Lung microvascular endothelial cell (primary cell): ENCODE results near the gene HDDC3. TPM values are rescaled to one million over a fixed set of nuclear protein-coding genes. Genes with fewer than 3 reads are reported as not detected.

Experiments used
- DNase-seq, 2 donors: peaks; one replicate each; pipeline versions ENCODE4 v3.0.0 to v3.0.0-alpha.2; 2010; ENCODE audit warnings: low read depth in 2 of 2
- total RNA-seq: library from RNA; depleted of rRNA; stranded (reverse); fragments of >200 nt; gene quantifications from 2 replicates; pipeline ENCODE4 v1.2.1, GENCODE V29; 2014

HDDC3 gene, protein sequence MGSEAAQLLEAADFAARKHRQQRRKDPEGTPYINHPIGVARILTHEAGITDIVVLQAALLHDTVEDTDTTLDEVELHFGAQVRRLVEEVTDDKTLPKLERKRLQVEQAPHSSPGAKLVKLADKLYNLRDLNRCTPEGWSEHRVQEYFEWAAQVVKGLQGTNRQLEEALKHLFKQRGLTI
- 8.1 and 9.2 TPM in 2 replicates for total RNA-seq

DNA sequence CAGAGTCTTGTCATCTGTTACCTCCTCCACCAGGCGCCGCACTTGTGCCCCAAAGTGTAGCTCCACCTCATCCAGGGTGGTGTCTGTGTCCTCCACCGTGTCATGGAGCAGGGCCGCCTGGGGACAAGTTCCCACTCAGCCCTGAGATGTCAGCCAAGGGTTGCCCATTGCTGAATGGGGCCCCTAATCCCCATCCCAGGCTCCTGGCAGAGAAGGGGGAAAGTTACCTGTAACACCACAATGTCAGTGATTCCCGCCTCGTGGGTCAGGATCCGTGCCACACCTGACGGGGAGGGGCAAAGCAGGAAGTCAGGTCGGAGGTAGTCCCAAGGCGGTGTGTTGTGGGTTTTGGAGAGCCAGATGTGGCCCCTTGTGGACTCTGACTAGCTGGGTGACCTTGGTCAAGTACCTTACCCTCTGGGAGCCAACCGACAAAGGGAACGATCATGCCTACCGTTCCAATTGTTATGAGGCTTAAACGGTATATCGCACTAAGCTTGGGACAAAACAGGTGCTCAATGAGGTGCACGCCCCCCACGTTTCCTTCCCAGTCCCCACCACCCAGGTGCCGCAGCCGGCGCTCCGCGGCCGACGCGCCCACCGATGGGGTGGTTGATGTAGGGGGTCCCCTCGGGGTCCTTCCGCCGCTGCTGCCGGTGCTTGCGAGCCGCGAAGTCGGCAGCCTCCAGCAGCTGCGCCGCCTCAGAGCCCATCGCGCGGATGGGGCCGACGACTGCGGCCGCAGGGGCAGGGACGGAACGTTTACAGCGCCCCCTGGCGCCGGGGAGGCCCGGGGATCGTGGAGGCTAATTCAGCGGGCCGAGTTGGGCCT lies at the start of gene HDDC3:
TSS of gene HDDC3 (minus strand) at position 722 of the 832 bp plus-strand sequence. CDS start at position 713, 9 bp downstream.
- peak; percentile 84 to 87 for DNase-seq

DNA sequence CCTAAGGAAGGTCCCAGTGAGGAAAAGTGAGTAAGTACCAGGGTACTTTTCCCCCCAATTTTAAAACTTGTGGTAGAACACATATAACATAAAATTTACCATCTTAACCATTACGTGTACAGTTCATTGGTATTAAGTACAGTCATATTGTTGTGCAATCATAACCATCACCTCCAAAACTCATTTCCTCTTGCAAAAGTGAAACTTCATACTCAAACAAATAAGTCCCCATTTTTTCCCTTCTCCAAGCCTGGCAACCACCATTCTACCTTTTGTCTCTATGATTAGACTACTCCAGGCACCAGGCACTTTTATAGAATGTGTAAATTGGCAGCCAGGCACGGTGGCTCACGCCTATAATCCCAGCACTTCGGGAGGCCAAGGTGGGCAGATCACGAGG lies 49.8 kb upstream of the HDDC3 start:
- peak; percentile 27 to 29 for DNase-seq

DNA sequence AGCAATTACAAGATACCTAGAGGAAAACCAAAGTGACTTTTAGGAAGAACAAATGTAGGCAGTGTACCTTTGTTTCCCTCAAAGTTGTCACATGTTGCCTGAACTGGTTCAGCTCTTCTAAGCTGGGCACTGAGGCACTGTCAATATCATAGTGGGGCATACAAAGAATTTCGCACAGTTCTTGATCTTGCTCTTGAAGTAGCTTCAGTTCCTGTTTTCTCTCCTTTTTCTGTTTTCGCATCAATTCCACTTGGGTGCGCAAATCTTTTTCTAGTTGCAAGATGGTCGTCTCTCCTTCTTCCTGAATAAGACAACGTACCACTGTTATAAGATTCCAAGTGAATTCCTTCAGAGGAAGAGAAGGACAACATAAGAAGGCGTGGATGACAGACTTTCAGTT lies 49.3 kb upstream of the HDDC3 start:
- no peak for DNase-seq

DNA sequence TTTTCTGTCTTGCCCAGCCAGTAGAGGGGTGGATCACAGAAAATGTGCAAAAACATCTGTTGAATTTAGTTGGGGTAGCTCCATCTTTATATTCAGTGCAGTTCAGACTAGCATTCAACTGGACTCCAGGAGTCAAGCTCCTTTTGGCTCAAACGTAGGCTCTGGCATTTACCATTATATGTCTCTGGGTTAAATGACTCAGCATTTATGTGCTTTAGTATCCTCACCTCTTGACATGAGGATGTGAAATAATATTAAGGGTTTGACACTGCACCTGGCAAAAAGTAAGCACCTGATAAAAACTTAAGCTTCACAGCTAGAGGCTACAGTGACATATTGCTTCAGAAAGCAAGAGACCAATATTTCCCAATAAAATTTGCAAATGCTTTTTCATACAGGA lies 47.2 kb upstream of the HDDC3 start:
- DNase-seq, result no peak

DNA sequence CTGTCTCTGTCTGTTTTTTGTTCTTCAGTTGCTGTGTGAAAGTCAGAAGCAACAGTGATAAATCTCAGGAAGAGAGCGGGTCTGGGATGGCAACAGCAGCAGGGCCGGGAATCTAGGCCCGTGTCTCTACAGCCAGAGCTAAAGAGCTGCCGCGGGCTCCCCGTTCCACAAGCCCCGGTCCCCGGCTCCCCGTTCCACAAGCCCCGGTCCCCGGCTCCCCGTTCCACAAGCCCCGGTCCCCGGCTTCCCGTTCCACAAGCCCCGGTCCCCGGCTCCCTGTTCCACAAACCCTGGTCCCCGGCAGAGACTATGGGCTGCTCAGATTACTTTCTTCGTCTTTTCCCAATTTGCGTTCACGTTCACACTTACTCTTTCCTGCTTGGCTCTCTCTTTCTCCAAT lies 41.9 kb upstream of the HDDC3 start:
- no peak for DNase-seq

DNA sequence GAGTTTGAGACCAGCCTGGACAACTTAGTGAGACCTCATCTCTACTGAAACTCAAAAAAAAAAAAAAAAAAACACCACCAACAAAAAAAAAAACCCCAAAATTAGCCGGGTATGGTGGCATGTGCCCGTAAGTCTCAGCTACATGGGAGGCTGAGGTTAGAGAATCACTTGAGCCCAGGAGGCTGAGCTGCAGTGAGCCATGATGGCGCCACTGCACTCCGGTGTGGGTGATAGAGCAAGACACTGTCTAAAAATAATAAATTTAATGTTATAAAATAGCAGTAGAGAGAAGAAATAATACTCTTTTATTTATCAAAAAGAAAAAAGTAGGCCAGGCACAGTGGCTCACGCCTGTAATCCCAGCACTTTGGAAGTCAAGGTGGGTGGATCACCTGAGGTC lies 39.8 kb upstream of the HDDC3 start:
- DNase-seq, result no peak

DNA sequence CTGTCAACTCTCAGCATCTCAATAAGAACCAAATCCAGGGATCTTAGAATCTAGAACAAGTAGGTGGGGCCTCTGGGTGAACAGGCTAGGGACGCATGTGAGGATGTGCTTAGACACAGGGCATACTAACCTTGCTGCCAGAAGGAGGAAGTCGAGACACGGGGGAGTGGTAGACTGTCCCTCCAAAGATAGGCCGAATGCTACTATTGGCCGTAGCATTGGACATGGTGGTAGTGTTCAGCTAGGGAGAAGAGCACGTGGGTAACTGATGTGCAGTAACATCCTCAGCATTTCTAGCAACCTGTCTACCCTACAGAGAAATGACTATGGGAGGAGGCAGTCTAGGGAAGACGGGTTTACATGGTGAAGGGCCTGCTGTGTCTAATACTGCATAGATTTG lies 37.9 kb upstream of the HDDC3 start:
- DNase-seq, result no peak

DNA sequence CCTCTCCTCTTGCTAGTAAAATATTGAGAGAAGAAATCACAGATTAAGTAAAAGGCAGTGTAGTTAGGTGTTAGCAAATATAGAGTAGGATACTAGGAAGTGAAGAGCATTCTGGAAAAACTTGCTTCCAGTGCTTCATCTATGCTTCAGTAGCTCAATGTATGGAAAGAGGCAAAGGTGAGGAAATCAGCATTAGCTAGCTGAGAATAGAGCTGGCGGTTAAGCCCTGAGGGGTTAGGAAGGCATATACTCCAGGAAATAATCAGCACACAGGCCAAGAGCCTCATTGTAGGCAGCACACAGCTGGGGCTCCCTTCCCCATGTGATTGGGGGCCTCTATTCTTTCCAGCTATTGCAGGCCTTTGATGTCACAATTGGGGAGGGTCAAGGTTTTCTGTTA lies 36.1 kb upstream of the HDDC3 start:
- DNase-seq, result no peak

DNA sequence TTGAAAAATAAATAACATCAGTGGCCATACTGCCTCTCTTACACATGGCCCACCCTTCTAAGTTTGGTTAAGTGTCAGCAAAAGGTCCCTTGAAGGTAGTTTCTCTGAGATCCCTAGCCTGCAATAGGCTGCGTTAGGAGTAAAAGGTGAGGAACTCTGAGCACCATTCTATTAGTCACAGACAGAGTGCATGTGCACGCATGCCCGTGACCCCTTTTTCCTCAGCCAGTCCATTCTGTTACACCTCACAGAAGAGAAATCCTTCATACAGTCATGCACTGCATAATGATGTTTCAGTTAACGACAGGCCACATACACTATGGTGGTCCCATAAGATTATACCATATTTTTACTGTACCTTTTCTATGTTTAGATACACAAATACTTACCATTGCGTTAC lies 34.9 kb upstream of the HDDC3 start:
- DNase-seq, result no peak

DNA sequence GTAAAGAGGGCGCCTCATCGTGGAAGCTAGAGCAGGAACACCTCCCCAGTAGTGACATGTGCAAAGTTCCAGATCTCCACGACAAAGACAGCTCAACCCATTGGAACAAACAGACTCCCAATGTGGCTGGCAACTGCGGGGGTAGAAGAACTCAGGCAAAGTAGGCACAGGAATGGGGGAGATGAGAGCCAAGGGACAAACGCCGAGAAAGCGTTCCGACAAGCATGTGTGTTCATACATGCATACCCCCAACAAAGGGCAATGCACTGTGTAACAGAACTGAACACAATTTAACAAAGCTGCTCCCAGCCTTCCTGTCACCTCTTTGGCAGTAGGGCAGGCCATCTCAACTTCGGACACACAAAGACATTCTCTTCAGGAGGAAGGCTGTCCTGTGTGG lies 33.9 kb upstream of the HDDC3 start:
- no peak for DNase-seq

DNA sequence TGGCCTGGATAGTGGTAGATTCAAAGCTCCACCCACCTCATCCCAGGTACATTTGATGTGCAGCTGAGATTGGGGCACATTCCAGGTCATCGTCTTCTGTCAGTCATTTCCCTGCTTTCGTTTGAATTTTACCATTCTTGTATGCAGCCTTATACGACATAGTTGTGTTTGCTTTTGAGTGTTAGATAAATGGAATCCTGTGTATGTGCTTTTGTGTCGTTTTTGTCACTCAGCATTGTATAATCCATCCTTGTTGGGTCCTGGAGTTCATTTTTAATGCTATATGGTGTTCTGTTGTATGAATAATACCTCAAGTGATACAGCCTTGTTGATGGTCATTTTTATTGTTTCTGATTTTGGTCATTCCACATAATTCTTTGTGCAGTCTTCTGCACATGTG lies 29.7 kb upstream of the HDDC3 start:
- DNase-seq, result no peak

DNA sequence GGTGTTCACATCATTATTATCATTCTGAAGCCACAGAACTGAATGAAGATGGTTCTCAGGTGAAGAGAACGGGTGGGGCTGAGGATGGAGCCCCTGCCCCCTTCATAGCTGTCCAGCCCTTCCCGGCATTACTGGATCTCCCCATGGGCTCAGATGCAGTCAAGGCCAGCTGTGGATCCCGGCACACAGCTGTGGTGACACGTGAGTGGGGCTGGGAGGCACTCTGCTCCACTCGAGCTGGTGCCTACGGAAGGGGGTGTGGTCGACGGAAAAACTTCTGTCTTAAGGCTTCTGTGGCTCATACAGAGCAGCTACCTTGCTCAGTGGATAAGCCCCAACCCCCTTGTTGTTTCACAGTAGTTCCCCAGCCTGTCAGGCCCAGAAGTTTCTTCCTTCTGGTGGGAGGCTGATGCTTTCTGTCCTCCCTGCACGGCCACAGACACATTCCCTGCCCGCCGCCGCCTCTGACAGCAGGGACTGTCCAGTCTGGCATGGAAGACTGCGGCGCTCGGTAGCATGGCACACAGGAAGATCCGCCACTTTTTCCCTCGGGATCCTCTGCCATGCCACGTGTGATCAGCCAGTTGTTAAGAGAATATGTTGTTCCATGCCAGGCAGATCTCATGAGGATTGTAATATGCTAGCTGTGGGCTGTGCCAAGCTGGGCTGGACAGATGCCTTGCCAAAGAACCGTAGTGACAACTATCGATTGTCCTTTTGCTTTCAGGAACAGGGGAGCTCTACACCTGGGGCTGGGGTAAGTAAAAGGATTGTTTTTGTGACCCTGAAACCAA lies 28.1 kb upstream of the HDDC3 start:
- no peak for DNase-seq

DNA sequence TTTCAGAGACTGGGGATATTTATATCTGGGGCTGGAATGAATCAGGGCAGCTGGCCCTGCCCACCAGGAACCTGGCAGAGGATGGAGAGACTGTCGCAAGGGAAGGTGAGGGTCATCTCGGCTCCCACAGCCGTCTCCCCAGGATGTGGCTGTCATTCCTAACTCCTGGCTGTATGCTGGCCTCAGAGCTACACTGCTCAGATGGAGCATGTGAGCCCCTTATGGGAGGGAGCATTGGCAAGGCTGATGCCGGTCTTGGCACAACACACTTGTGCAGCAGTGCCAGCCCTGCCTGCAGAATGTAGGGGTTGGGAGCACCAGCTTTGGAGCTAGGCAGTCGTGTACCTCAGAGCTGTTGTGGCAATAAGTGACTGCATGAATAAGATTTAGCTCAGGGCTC lies 27.5 kb upstream of the HDDC3 start:
- DNase-seq, result peak in 1 of 2 donors; percentile 43

DNA sequence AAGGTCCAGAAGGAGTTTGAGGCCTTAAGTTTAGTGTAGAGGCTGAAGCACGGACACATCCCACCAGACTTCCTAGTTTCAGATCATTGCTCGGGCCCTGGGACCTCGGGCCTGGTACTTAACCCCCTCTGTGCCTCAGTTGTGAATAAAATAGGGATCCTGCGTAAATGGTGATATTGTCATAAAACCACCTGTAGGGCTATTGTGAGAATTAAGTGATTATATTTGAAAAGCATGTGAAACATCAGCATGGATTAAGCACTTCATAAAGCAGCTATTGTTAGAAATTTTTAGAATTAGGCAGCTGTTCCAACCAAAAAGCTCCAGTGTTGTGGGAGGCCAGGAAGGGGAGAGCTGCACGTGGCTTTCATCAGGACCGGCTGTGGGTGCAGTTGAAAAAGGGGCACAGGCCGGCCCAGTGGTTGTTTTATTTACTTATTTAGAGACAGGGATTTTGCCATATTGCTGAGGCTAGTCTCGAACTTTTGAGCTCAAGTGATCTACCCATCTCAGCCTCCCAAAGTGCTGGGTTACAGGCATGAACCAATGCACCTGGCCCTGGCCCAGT lies 26.8 kb upstream of the HDDC3 start:
- DNase-seq, result no peak

DNA sequence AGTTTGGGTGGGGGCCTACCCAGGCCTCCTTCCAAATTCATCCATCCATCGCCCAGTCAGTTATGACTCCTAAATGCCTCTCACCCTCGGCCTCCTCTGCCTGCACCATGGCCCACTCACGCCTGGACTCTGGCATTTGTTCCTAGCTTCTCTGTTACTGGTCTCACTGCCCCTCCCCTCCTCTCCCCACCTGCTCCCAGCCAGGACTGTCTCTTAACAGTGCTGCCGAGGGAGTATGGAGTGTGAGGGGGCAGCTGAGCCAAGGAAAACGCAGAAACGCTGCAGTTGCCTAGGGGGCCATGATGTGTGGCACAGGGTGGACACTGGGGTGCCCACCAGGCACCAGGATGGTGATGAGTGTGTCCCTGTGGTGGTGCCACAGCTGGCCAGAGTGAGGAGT lies 25.4 kb upstream of the HDDC3 start:
- no peak for DNase-seq

DNA sequence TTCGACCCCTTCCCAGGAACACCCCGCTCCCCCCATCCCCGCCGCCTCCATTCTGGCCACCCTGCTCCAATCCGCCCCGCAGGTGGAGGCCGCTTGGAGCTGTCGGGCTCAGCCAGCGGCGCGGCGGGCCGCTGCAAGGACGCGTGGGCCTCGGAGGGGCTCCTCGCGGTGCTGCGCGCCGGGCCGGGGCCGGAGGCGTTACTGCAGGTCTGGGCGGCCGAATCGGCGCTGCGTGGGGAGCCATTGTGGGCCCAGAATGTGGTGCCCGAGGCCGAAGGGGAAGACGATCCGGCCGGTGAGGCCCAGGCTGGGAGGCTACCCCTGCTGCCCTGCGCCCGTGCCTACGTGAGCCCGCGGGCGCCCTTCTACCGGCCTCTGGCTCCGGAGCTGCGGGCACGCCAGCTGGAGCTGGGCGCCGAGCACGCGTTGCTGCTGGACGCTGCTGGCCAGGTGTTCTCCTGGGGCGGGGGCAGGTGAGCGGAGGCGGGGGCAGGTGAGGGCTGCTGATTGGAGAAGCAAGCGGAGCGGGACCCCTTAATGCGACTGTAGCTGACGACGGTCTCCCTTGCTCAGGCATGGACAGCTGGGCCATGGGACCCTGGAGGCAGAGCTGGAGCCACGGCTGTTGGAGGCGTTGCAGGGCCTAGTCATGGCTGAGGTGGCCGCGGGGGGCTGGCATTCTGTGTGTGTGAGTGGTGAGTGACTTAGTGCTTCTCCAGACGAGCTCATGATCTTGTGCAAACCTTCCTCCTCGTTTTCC lies 24.9 kb upstream of the HDDC3 start:
- DNase-seq, result peak; percentile 43 to 61

DNA sequence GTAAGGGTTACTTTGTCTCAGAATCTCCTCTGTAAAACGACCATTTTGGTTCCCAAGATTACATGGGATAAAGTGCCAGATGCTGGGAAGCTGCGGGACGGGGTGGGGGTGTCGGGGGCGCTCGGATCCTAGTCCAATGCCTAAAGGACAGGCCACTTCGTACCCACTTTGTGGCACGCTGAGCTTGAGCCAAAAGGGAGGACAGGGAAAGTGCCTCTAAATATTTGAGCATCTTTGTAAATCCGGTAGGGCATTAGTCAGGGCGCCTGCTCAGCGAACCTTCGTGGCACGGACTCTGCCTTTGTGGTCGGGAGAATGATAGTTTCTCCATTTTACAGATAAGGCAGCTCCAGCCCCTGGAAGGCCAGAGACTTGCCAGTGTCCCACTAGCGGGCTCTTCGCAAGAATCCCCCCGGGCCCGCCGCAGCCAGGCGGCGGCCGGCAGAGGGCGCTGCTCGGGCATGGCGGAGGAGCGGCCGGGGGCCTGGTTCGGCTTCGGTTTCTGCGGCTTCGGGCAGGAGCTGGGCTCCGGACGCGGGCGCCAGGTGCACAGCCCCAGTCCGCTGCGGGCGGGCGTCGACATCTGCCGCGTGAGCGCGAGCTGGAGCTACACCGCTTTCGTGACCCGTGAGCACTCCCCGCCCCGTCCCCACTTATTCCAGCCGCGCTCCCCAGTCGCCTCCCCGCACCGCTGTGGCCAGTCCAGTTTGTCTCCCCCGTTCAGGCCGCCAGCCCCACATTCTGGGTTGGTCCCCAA lies 24.1 kb upstream of the HDDC3 start:
- DNase-seq, result peak; percentile 79 to 85

DNA sequence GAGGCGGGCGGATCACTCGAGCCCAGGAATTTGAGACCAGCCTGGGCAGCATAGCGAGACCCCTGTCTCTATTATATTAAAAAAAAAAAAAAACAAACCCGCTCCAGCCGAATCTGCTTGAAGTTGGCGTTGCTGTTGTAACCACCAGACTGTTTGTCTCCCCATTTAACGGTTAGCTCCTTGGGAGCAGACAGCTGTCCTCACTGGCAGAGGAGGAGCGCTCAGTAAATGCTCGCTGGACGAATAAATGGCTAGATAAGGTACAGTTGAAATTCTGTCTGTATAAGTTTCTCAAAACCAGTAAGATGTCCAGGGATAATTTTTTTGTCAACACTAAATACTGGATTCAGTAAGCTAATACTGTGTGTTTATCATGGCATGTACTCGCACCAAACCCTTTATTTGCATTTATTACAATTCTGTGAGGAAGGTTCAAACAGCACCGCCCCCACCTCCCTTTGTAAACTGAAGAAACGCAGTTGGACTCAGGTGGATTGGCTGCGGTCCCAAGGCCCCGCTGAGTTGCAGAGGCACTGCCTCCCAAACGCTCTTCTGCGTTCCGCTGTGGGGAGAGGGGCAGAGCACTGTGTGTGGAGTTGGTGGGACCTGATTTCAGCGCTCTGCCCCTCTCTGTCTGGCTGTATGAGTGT lies 23.4 kb upstream of the HDDC3 start:
- DNase-seq, result no peak

DNA sequence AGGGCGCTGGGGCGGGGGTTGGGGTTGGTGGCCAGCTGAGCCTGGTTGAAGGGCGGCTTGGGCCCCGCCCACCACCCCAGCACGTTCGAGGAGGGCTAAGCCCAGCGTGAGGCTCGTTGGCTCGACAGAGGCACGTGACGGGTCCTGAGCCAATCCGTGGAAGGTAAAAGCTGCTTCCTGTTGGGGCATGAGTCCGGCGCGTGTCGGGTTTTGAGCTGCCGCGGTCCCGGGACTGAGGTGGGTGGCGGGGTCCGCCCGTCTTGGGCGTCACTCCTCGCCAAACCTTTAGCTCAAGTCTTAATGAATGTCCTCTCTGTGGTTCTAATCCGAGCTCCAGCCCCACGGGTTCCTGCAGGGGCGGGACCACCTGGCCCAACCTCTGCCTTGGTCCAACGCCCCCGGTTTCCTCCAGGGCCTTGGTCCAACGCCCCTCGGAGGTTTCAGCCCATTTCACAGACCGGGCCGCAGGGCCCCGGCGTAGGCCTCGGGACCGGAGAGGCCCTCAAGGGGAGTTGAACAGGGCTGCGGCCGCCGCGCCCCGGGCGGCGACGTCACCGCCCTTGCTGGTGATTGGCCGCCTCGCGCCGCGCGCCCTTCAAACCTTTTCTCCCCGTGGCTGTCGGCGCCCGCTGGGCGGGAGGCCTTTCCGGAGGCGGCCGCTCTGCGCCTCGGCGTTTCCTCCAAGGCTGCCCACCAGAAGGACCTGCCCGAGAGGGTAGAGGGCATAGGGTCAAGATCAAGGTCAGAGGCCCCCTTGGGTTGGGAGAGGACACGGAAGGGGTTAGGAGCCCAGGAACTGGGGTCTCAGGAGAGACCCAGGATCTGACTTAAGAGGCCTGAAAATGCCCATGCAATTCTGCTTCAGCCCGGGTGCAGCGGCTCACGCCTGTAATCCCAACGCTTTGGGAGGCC lies 22.6 kb upstream of the HDDC3 start, which contains the start of gene RCCD1:
TSS of gene RCCD1 (plus strand) at position 173 of the 912 bp plus-strand sequence. CDS start 1,851 bp downstream, outside the sequence.
- peak; percentile 95 for DNase-seq
